ENCODE measurements around the gene FOXN4.

DNA sequence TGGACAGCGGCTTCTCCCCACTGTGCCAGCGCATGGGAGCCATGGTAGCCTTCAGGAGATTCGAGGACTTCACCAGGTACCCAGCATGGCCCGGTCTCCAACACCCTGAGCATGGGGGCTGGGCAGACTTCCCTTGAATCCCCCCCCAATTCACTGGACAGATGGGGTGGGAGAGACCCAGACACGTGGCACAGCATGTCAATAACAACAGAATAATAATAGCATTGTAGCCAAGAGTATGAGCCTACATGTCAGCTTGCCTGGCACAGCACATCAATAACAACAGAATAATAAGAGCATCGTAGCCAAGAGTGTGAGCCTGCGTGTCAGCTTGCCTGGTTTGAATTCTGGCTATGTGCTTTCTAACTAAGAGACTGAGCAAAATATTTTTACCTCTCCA, 76.4 kb downstream of the FOXN4 start:
- TF ChIP-seq, protein P1, sequence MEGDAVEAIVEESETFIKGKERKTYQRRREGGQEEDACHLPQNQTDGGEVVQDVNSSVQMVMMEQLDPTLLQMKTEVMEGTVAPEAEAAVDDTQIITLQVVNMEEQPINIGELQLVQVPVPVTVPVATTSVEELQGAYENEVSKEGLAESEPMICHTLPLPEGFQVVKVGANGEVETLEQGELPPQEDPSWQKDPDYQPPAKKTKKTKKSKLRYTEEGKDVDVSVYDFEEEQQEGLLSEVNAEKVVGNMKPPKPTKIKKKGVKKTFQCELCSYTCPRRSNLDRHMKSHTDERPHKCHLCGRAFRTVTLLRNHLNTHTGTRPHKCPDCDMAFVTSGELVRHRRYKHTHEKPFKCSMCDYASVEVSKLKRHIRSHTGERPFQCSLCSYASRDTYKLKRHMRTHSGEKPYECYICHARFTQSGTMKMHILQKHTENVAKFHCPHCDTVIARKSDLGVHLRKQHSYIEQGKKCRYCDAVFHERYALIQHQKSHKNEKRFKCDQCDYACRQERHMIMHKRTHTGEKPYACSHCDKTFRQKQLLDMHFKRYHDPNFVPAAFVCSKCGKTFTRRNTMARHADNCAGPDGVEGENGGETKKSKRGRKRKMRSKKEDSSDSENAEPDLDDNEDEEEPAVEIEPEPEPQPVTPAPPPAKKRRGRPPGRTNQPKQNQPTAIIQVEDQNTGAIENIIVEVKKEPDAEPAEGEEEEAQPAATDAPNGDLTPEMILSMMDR (IDR thresholded peaks at IDR 0.05; ENCODE audit: insufficient read depth, low read length), result no peak
- TF ChIP-seq, protein P2, sequence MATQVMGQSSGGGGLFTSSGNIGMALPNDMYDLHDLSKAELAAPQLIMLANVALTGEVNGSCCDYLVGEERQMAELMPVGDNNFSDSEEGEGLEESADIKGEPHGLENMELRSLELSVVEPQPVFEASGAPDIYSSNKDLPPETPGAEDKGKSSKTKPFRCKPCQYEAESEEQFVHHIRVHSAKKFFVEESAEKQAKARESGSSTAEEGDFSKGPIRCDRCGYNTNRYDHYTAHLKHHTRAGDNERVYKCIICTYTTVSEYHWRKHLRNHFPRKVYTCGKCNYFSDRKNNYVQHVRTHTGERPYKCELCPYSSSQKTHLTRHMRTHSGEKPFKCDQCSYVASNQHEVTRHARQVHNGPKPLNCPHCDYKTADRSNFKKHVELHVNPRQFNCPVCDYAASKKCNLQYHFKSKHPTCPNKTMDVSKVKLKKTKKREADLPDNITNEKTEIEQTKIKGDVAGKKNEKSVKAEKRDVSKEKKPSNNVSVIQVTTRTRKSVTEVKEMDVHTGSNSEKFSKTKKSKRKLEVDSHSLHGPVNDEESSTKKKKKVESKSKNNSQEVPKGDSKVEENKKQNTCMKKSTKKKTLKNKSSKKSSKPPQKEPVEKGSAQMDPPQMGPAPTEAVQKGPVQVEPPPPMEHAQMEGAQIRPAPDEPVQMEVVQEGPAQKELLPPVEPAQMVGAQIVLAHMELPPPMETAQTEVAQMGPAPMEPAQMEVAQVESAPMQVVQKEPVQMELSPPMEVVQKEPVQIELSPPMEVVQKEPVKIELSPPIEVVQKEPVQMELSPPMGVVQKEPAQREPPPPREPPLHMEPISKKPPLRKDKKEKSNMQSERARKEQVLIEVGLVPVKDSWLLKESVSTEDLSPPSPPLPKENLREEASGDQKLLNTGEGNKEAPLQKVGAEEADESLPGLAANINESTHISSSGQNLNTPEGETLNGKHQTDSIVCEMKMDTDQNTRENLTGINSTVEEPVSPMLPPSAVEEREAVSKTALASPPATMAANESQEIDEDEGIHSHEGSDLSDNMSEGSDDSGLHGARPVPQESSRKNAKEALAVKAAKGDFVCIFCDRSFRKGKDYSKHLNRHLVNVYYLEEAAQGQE (IDR thresholded peaks at IDR 0.05; ENCODE audit: insufficient replicate concordance, low read depth), result no peak
- TF ChIP-seq POLR2AphosphoS5 (IDR thresholded peaks at IDR 0.05; ENCODE audit: low read depth) (no peak), SPI1 (IDR thresholded peaks at IDR 0.05; ENCODE audit: borderline replicate concordance, low read depth) (no peak), GABPA (IDR thresholded peaks at IDR 0.05; ENCODE audit: low read depth) (no peak)

All from HL-60 (cell line).